B cell (primary cell): ENCODE data around the gene CHRNA1.

Experiments used
- CTCF ChIP-seq: fragments of 200-600 bp; IDR thresholded peaks from one replicate; pipeline ENCODE4 v1.8.0; 2022; ENCODE audit warnings: antibody characterized with exemption, mild to moderate bottlenecking
- EZH2 ChIP-seq: IDR thresholded peaks from 2 replicates; pipeline ENCODE4 v1.6.1; 2012; ENCODE audit warnings: borderline replicate concordance, low read depth, mild to moderate bottlenecking, moderate library complexity, low read length; ENCODE audit not compliant: insufficient read depth, poor library complexity, severe bottlenecking

- no peak for TF ChIP-seq CTCF
- no peak for TF ChIP-seq EZH2
Measured at GRCh38 chr2:174753038-174753633, 11.1 kb downstream of the CHRNA1 start.
